ENCODE results near the gene RERE. TPM values are rescaled to one million over a fixed set of nuclear protein-coding genes. Genes with fewer than 3 reads are reported as not detected.

Gene RERE
- total RNA-seq, 1 experiment from 2014 or later = 217 TPM

DNA sequence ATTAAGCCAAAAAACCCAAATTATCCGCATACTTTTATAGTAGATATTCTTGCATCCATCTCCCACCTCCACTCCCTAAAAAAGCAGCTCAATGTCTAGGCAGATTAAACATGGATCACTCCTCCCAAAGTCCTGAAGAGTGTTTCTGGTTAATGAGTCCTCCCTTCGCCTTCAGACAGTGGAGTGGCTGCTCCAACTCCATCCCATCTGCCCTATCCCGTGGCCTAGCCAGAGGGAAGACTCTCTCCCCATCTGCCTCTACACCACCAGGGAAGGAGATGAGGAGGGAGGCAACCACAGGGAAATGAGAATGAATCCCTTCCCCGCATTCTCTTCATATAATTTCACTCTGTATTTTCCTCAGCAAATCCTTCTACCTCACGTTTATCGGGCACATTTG is 395.7 kb downstream of the RERE start:
- DNase-seq (ENCODE audit: low read depth, low spot score) (no peak), ATAC-seq (no peak; the same call in 1 of the 2 replicates)
- in situ Hi-C loops (cut with HindIII; ENCODE audit: low pct_unique_long_range_greater_than_20kb, low sequenced_read_pairs) = no loop called here
- H3K4me1 ChIP-seq (ENCODE audit: control insufficient read depth, insufficient read depth, low read length) = peaks cover 66% of the 10 kb centered on the region
- H3K27ac ChIP-seq (ENCODE audit: low read length) = peak overlapping the region; percentile 99
- ChIA-PET POLR2A (interaction anchor here (1.0 kb wide), 1 partner anchor 259 kb away, joined by 3 read pairs; no protein-coding TSS in a partner anchor), CTCF (no interaction called here)
- H3K27me3 ChIP-seq (ENCODE audit: control insufficient read depth, insufficient read depth, low read length) = no peaks in the 10 kb centered on the region
- BruUV-seq (replicated peaks) = TSS peak; percentile 45
- H3K4me3 ChIP-seq (ENCODE audit: low read depth in 2 of 2, low read length in 2 of 2) = peak overlapping the region; percentile 75 to 96
- intact Hi-C loops (cut with micrococcal nuclease; ENCODE audit: unreplicated experiment) = no loop called here
- TF ChIP-seq TCF7L2 (IDR thresholded peaks at IDR 0.05; ENCODE audit: low read depth, low read length) (no peak), POLR2AphosphoS5 (IDR thresholded peaks at IDR 0.05; ENCODE audit: low read depth, low read length) (no peak), REST (IDR thresholded peaks at IDR 0.05; ENCODE audit: insufficient read depth in 1 of 2, low read depth in 2 of 2, low read length in 1 of 2) (no peak), SIN3A (IDR thresholded peaks at IDR 0.05; ENCODE audit: borderline replicate concordance, insufficient read depth, low read depth, low read length) (no peak)
- TF ChIP-seq, protein P1, sequence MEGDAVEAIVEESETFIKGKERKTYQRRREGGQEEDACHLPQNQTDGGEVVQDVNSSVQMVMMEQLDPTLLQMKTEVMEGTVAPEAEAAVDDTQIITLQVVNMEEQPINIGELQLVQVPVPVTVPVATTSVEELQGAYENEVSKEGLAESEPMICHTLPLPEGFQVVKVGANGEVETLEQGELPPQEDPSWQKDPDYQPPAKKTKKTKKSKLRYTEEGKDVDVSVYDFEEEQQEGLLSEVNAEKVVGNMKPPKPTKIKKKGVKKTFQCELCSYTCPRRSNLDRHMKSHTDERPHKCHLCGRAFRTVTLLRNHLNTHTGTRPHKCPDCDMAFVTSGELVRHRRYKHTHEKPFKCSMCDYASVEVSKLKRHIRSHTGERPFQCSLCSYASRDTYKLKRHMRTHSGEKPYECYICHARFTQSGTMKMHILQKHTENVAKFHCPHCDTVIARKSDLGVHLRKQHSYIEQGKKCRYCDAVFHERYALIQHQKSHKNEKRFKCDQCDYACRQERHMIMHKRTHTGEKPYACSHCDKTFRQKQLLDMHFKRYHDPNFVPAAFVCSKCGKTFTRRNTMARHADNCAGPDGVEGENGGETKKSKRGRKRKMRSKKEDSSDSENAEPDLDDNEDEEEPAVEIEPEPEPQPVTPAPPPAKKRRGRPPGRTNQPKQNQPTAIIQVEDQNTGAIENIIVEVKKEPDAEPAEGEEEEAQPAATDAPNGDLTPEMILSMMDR (IDR thresholded peaks at IDR 0.05) = no peak
- peaks cover 25% of the 10 kb centered on the region for H3K36me3 ChIP-seq (ENCODE audit: control insufficient read depth, insufficient read depth, low read length)
- no peaks in the 10 kb centered on the region for H3K9me3 ChIP-seq (ENCODE audit: control insufficient read depth, insufficient read depth, low read depth, low read length)

GRCh38 chr1:8420318-8420717 is 397.1 kb downstream of the RERE start:
- Histone ChIP-seq H3K9me3 (ENCODE audit: control insufficient read depth, insufficient read depth, low read depth, low read length) (no peaks in the 10 kb centered on the region), H3K4me3 (ENCODE audit: low read depth in 2 of 2, low read length in 2 of 2) (peak overlapping the region; percentile 75 to 96), H3K36me3 (ENCODE audit: control insufficient read depth, insufficient read depth, low read length) (peaks cover 25% of the 10 kb centered on the region), H3K27ac (ENCODE audit: low read length) (peak overlapping the region; percentile 99), H3K27me3 (ENCODE audit: control insufficient read depth, insufficient read depth, low read length) (no peaks in the 10 kb centered on the region), H3K4me1 (ENCODE audit: control insufficient read depth, insufficient read depth, low read length) (peaks cover 73% of the 10 kb centered on the region)
- DNase-seq (ENCODE audit: low read depth, low spot score) (no peak), ATAC-seq (no peak)
- ChIA-PET CTCF (no interaction called here), POLR2A (no interaction called here)
- TF ChIP-seq POLR2AphosphoS5 (IDR thresholded peaks at IDR 0.05; ENCODE audit: low read depth, low read length) (no peak), SIN3A (IDR thresholded peaks at IDR 0.05; ENCODE audit: borderline replicate concordance, insufficient read depth, low read depth, low read length) (no peak), TCF7L2 (IDR thresholded peaks at IDR 0.05; ENCODE audit: low read depth, low read length) (no peak)
- TF ChIP-seq, protein P1 (IDR thresholded peaks at IDR 0.05) = no peak
- intact Hi-C loops (cut with micrococcal nuclease; ENCODE audit: unreplicated experiment) (no loop called here), in situ Hi-C loops (cut with HindIII; ENCODE audit: low pct_unique_long_range_greater_than_20kb, low sequenced_read_pairs) (no loop called here)
- BruUV-seq (replicated peaks) = no TSS peak

Measured in Panc1 (cell line).